ENCODE results near the gene NFAT5. TPM values are rescaled to one million over a fixed set of nuclear protein-coding genes. Genes with fewer than 3 reads are reported as not detected.

Gene NFAT5
- total RNA-seq, 1 experiment from 2014 or later, result 21.0 TPM

GRCh38 chr16:69706975-69707340, 141.2 kb downstream of the NFAT5 start:
- H3K4me2 ChIP-seq (ENCODE audit: insufficient read depth, insufficient read length, low read length), result no peak overlapping the region
- H4K91ac ChIP-seq (ENCODE audit: insufficient read length, low read depth, low read length), result no peak overlapping the region
- Mint-ChIP-seq H3K4me3 (no peak overlapping the region), H3K27ac (no peak overlapping the region), H3K36me3 (ENCODE audit: insufficient read depth in 1 of 3, low read depth in 3 of 3) (peaks cover 0 to 19% (median 0%) of the 10 kb centered on the region in 3 experiments; a peak in 4 of 7 replicates), H3K4me1 (no peaks in the 10 kb centered on the region), H3K27me3 (ENCODE audit: low read depth) (no peaks in the 10 kb centered on the region), H3K9me3 (no peaks in the 10 kb centered on the region)
- H2AFZ ChIP-seq (ENCODE audit: low read length), result no peak overlapping the region
- TF ChIP-seq CTCF (conservative IDR thresholded peaks at IDR 0.05), result no peak
- H3K23me2 ChIP-seq (ENCODE audit: insufficient read length, low read depth, low read length, poor library complexity, severe bottlenecking), result no peaks in the 10 kb centered on the region
- no peaks in the 10 kb centered on the region for H3K79me2 ChIP-seq (ENCODE audit: insufficient read depth, low read length)
- no peak overlapping the region for H3K18ac ChIP-seq (ENCODE audit: insufficient read length, low read depth, low read length)
- no peak overlapping the region for H3K27ac ChIP-seq (ENCODE audit: insufficient read length, low read depth, low read length)
- H2BK15ac ChIP-seq (ENCODE audit: low read depth, low read length), result no peak overlapping the region
- no peaks in the 10 kb centered on the region for H3K27me3 ChIP-seq (ENCODE audit: insufficient read depth, low read length)
- H2AK5ac ChIP-seq (ENCODE audit: insufficient read length, low read length), result no peak overlapping the region
- DNase-seq, result no peak
- no peaks in the 10 kb centered on the region for H4K20me1 ChIP-seq (ENCODE audit: control insufficient read depth, insufficient read depth, insufficient read length)
- H3K9ac ChIP-seq (ENCODE audit: extremely low read depth, insufficient read length, low read length), result no peak overlapping the region
- H3K4me1 ChIP-seq (ENCODE audit: insufficient read depth, low read length), result no peaks in the 10 kb centered on the region
- no CpG with 5 or more reads among the region's 2 CpGs for WGBS (ENCODE audit: extremely low coverage, insufficient read length, low lambda C conversion rate)
- no peak overlapping the region for H2BK120ac ChIP-seq (ENCODE audit: low read depth, low read length, poor library complexity, severe bottlenecking)
- no peak overlapping the region for H3K14ac ChIP-seq (ENCODE audit: insufficient read depth, low read length)
- no peak overlapping the region for H4K5ac ChIP-seq (ENCODE audit: insufficient read length, low read depth, low read length)
- no peak overlapping the region for H2BK20ac ChIP-seq (ENCODE audit: low read depth, low read length, poor library complexity, severe bottlenecking)
- no peak overlapping the region for H2BK5ac ChIP-seq (ENCODE audit: insufficient read length, low read length)
- no peak overlapping the region for H3K23ac ChIP-seq (ENCODE audit: insufficient read length, low read depth, low read length)
- H3K4ac ChIP-seq (ENCODE audit: low read depth, low read length), result no peak overlapping the region
- H3T11ph ChIP-seq (ENCODE audit: low read length), result no peak overlapping the region
- no peak overlapping the region for H2BK12ac ChIP-seq (ENCODE audit: insufficient read length, low read depth, low read length)
- H3K79me1 ChIP-seq (ENCODE audit: insufficient read depth, low read depth, low read length, poor library complexity, severe bottlenecking), result no peaks in the 10 kb centered on the region
- no peak overlapping the region for H3K56ac ChIP-seq (ENCODE audit: insufficient read length, low read depth, low read length)
- H4K8ac ChIP-seq (replicated peaks; ENCODE audit: insufficient read length, low read depth, low read length), result no peak overlapping the region
- no peaks in the 10 kb centered on the region for H3K9me3 ChIP-seq (ENCODE audit: control insufficient read depth, low read depth, low read length)

All from H9 (cell line).